ENCODE data around the gene SLC7A4. TPM values are rescaled to one million over a fixed set of nuclear protein-coding genes. Genes with fewer than 3 reads are reported as not detected.

The SLC7A4 gene
- total and polyA plus RNA-seq, 2 donors (not counting 1 experiment from before 2014, with no cell fraction given), result not detected

- Histone ChIP-seq H3K9me3 (ENCODE audit: control extremely low read depth in 1 of 3, control insufficient read depth in 2 of 3, insufficient read depth in 1 of 3, low read length in 2 of 3) (peaks cover 0 to 5% (median 0%) of the 10 kb centered on the region in 3 donors), H3K4me1 (ENCODE audit: control insufficient read depth in 2 of 2, insufficient read depth in 2 of 2, low read length in 2 of 2) (peaks cover 15 to 22% of the 10 kb centered on the region in 2 donors), H3K27ac (ENCODE audit: low read length in 2 of 2) (no peak overlapping the region), H3K27me3 (replicated peaks in 1 of 4; ENCODE audit: control extremely low read depth in 1 of 4, control insufficient read depth in 3 of 4, insufficient read depth in 4 of 4, low read length in 3 of 4) (no peaks in the 10 kb centered on the region), H4K20me1 (ENCODE audit: control insufficient read depth, insufficient read depth, low read length, poor library complexity, severe bottlenecking) (peaks cover 24% of the 10 kb centered on the region), H3K4me3 (ENCODE audit: control extremely low read depth in 1 of 5, extremely low read depth in 1 of 5, insufficient read depth in 1 of 5, low read depth in 2 of 5, low read length in 4 of 5) (no peak overlapping the region), H3K4me2 (replicated peaks; ENCODE audit: low read depth, low read length, poor library complexity, severe bottlenecking) (no peak overlapping the region), H2AFZ (ENCODE audit: insufficient read depth, low read depth, low read length, poor library complexity, severe bottlenecking) (no peak overlapping the region), H3K36me3 (replicated peaks in 1 of 2; ENCODE audit: control extremely low read depth in 1 of 2, control insufficient read depth in 1 of 2, extremely low read depth in 1 of 2, insufficient read depth in 2 of 2, low read length in 1 of 2) (peaks cover 0 to 26% of the 10 kb centered on the region in 2 experiments), H3K79me2 (ENCODE audit: control insufficient read depth, insufficient read depth, low read length) (peaks cover 18% of the 10 kb centered on the region), H3K9ac (ENCODE audit: low read length) (no peak overlapping the region)
- 91% methylated on average over 12 of the region's 13 CpGs for WGBS (ENCODE audit: insufficient coverage)
- Mint-ChIP-seq H3K27ac (no peak overlapping the region), H3K27me3 (no peaks in the 10 kb centered on the region), H3K9me3 (ENCODE audit: insufficient read depth) (no peaks in the 10 kb centered on the region), H3K4me1 (peaks cover 21% of the 10 kb centered on the region), H3K4me3 (no peak overlapping the region)
- TF ChIP-seq EZH2 (IDR thresholded peaks at IDR 0.05; ENCODE audit: borderline replicate concordance, insufficient read depth, low read depth, low read length, poor library complexity, severe bottlenecking), result no peak
- TF ChIP-seq CTCF (IDR thresholded peaks at IDR 0.05), result no peak
- intact Hi-C loops (cut with micrococcal nuclease), result no loop called here
- POLR2A ChIA-PET, result no interaction called here
- CTCF ChIA-PET, result no interaction called here
- no peak for ATAC-seq (ENCODE audit: low read depth)
- DNase-seq, result no peak
These were observed 34.7 kb downstream of the SLC7A4 start for GRCh38 chr22:20997536-20998257.

All from B cell (primary cell).